Kidney epithelial cell (primary cell): Measurements from ENCODE around the gene ODF2. TPM values are rescaled to one million over a fixed set of nuclear protein-coding genes. Genes with fewer than 3 reads are reported as not detected.

ENCODE experiments used
- DNase-seq: peaks from one replicate; pipeline ENCODE4 v3.0.0-alpha.2; 2010; ENCODE audit warnings: low read depth
- H3K27me3 ChIP-seq: 2 replicates; pipeline ENCODE4 v1.6.0; 2011; ENCODE audit warnings: low read length; ENCODE audit not compliant: control insufficient read depth, insufficient read depth
- H3K36me3 ChIP-seq: 2 replicates; pipeline ENCODE4 v1.5.1; 2011; ENCODE audit warnings: low read length; ENCODE audit not compliant: control insufficient read depth, insufficient read depth
- H3K4me3 ChIP-seq: 2 replicates; pipeline ENCODE4 v1.5.1; 2011; ENCODE audit warnings: low read depth, mild to moderate bottlenecking, control low read depth, low read length
- CTCF ChIP-seq: IDR thresholded peaks from 2 replicates; pipeline ENCODE4 v1.5.1; 2011; ENCODE audit warnings: mild to moderate bottlenecking, moderate library complexity, low read length, control low read depth, inconsistent platforms; ENCODE audit not compliant: insufficient read depth, poor library complexity, severe bottlenecking
- total RNA-seq: library from RNA; depleted of rRNA; stranded (reverse); fragments of >200 nt; gene quantifications from 2 replicates; pipeline ENCODE4 v1.2.3, GENCODE V29; 2015

The ODF2 gene
- total RNA-seq, 1 donor from 2014 or later: 24.9 TPM

GRCh38 chr9:128494746-128495129, 38.9 kb downstream of the ODF2 start:
- DNase-seq: no peak
- H3K27me3 ChIP-seq: no peaks in the 10 kb centered on the region
- no peak overlapping the region for H3K4me3 ChIP-seq
- TF ChIP-seq CTCF: no peak
- H3K36me3 ChIP-seq: peaks cover 7% of the 10 kb centered on the region

- no peak for TF ChIP-seq CTCF
- peaks cover 7% of the 10 kb centered on the region for H3K36me3 ChIP-seq
- no peak for DNase-seq
These were observed 39.5 kb downstream of the ODF2 start for GRCh38 chr9:128495296-128495695.

GRCh38 chr9:128495804-128496417, 40.1 kb downstream of the ODF2 start:
- no peak for DNase-seq
- no peak for TF ChIP-seq CTCF
- H3K4me3 ChIP-seq: no peak overlapping the region
- no peaks in the 10 kb centered on the region for H3K27me3 ChIP-seq
- H3K36me3 ChIP-seq: peaks cover 7% of the 10 kb centered on the region

More at GRCh38 chr9:128495296-128495695, 39.5 kb downstream of the ODF2 start:
- Histone ChIP-seq H3K4me3 (no peak overlapping the region), H3K27me3 (no peaks in the 10 kb centered on the region)

- peaks cover 4% of the 10 kb centered on the region for H3K36me3 ChIP-seq
- no peak overlapping the region for H3K4me3 ChIP-seq
- TF ChIP-seq CTCF: no peak
- H3K27me3 ChIP-seq: no peaks in the 10 kb centered on the region
- DNase-seq: no peak
These were observed 42.2 kb downstream of the ODF2 start for GRCh38 chr9:128497824-128498610.

- TF ChIP-seq CTCF: no peak
- H3K4me3 ChIP-seq: no peak overlapping the region
- no peak for DNase-seq
- H3K27me3 ChIP-seq: no peaks in the 10 kb centered on the region
- peaks cover 4% of the 10 kb centered on the region for H3K36me3 ChIP-seq
These were observed 43.1 kb downstream of the ODF2 start for GRCh38 chr9:128498911-128499310.
